HCT116 (cell line): ENCODE results near the gene COQ8B.

ENCODE experiments used
- EZH2 ChIP-seq: fragments of 200-600 bp; sonication (generic); IDR thresholded peaks from 2 replicates; pipeline ENCODE4 v1.6.1; 2017; ENCODE audit warnings: antibody characterized with exemption, mixed run types
- EZH2phosphoT487 ChIP-seq: fragments of 200-600 bp; IDR thresholded peaks from 2 replicates; pipeline ENCODE4 v1.6.1; 2018; ENCODE audit warnings: antibody characterized with exemption, borderline replicate concordance
- JUND ChIP-seq: IDR thresholded peaks from 2 replicates; pipeline ENCODE4 v1.6.1; 2012
- POLR2AphosphoS5 ChIP-seq: IDR thresholded peaks from 2 replicates; pipeline ENCODE4 v1.6.1; 2011; ENCODE audit warnings: mild to moderate bottlenecking, low read depth, low read length, moderate library complexity
- RAD21 ChIP-seq: IDR thresholded peaks from 2 replicates; pipeline ENCODE4 v1.6.1; 2012; ENCODE audit warnings: low read depth, mild to moderate bottlenecking
- SP1 ChIP-seq: IDR thresholded peaks from 2 replicates; pipeline ENCODE4 v1.6.1; 2012; ENCODE audit warnings: low read depth
- TF ChIP-seq, protein P1 (sequence below), 3 experiments: fragments of 200-600 bp in 1 of 3; sonication (generic) in 1 of 3; IDR thresholded peaks in 2 of 3; conservative IDR thresholded peaks in 1 of 3; 2 replicates each; pipeline ENCODE4 v1.5.1; 2012 to 2017; ENCODE audit warnings: low read depth in 2 of 3, low read length in 2 of 3, antibody characterized with exemption in 1 of 3, borderline replicate concordance in 1 of 3, control low read depth in 1 of 3, mild to moderate bottlenecking in 1 of 3, mixed read lengths in 1 of 3, mixed run types in 1 of 3, moderate library complexity in 1 of 3; ENCODE audit not compliant: insufficient read depth in 1 of 3
- TF ChIP-seq, protein P2 (sequence below): IDR thresholded peaks from 2 replicates; pipeline ENCODE4 v1.6.1; 2012

DNA sequence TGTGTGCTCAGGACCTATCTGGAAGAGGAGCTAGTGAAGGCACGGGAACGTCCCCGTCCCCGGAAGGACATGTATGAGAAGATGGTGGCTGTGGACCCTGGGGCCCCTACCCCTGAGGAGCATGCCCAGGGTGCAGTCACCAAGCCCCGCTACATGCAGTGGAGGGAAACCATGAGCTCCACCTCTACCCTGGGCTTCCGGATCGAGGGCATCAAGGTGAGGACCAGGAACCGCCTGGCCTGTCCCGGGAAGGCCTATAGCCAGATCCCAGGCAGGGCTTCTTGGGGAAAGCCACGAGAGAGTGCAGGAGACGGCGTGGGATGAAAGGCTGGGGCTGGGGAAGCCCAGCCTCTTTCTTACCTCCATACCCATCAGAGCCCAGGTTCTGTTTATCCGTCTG, 16.5 kb upstream of the COQ8B start:
- TF ChIP-seq RAD21, result no peak
- TF ChIP-seq POLR2AphosphoS5, result no peak
- TF ChIP-seq EZH2phosphoT487, result no peak
- TF ChIP-seq, protein P1, sequence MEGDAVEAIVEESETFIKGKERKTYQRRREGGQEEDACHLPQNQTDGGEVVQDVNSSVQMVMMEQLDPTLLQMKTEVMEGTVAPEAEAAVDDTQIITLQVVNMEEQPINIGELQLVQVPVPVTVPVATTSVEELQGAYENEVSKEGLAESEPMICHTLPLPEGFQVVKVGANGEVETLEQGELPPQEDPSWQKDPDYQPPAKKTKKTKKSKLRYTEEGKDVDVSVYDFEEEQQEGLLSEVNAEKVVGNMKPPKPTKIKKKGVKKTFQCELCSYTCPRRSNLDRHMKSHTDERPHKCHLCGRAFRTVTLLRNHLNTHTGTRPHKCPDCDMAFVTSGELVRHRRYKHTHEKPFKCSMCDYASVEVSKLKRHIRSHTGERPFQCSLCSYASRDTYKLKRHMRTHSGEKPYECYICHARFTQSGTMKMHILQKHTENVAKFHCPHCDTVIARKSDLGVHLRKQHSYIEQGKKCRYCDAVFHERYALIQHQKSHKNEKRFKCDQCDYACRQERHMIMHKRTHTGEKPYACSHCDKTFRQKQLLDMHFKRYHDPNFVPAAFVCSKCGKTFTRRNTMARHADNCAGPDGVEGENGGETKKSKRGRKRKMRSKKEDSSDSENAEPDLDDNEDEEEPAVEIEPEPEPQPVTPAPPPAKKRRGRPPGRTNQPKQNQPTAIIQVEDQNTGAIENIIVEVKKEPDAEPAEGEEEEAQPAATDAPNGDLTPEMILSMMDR (IDR thresholded peaks at IDR 0.05 in 2 of 3, conservative IDR thresholded peaks at IDR 0.05 in 1 of 3; ENCODE audit: borderline replicate concordance in 1 of 3, insufficient read depth in 1 of 3, low read depth in 2 of 3, low read length in 2 of 3), result no peak
- TF ChIP-seq SP1, result no peak
- no peak for TF ChIP-seq JUND
- no peak for TF ChIP-seq EZH2
- TF ChIP-seq, protein P2, sequence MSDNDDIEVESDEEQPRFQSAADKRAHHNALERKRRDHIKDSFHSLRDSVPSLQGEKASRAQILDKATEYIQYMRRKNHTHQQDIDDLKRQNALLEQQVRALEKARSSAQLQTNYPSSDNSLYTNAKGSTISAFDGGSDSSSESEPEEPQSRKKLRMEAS, result no peak
